HK-2 (cell line): Measurements from ENCODE around the gene TMEM132C.

ENCODE experiments used
- DNase-seq: peaks from one replicate; pipeline ENCODE4 v3.0.0-alpha.2; 2018; ENCODE audit not compliant: unreplicated experiment

The TMEM132C gene

DNA sequence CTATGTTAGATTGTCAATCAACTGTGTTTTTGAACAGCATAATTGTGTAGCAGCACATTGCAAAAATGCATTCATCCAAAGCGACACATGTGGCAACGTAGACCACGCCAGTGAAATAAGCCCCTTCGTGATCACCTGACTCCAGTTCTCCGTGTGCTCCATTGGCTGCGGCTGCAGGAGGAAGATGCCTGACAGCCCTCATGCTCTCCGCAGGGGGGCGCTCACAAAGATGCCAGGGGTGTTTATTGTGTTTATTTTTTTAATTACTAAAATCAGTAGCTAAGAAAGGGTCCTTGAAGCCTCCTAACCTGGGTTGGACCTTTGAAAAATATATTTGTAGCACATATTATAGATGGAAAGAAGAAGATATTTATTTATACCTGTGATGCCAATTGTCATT lies 440.5 kb downstream of the TMEM132C start:
- DNase-seq = no peak

DNA sequence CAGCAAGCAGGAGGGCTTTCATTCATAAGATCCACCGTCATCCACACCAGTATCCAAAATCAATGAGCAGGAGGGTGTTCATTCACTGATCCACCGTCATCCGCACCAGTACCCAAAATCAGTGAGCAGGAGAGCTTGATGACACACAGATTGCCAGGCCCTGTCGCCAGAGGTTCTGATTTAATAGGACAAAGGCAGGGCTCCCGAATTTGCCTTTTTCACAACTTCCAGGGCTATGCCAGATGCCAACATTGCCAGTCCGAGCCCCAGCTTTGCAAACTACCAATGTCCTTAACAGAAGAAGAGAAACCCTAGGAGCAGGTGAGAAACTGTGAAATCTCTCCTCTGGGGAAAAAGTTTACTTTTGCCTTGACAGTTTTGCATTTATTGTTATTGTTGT lies 441.8 kb downstream of the TMEM132C start:
- no peak for DNase-seq

DNA sequence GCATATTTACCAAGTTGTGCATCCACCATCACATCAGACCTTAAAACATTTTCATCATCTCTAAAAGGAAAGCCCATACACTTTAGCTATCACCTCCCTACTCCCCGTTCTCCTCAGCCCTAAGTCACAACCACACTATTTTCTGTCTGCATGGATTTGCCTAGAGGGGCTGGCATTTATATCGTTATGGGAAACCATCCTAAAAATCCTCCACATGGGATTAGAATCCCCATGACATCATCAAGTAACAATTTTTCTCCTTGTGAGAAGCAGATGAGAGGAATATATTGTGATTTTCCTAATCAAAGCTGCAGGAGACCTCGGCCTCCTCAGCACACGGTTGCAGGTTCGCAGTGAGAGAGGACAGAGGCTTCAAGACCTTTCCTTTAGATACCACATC lies 442.7 kb downstream of the TMEM132C start:
- no peak for DNase-seq

DNA sequence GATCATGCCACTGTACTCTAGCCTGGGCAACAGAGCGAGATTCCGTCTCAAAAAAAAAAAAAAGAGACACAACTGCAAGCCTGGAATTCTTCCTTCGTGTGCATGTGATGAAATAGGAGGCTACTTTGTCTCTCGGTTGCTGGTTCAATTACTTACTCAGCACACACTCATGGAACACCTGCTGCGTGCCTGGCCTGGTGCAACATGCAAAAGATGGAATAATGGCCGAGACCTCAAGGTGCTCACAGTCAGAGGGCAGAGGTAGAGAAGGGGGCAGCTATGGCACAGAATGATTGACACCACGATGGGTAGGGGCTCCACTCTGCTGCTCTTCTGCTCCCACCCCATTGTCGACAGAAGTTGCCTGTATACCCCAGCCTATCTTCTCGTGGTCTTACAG lies 444.5 kb downstream of the TMEM132C start:
- no peak for DNase-seq

DNA sequence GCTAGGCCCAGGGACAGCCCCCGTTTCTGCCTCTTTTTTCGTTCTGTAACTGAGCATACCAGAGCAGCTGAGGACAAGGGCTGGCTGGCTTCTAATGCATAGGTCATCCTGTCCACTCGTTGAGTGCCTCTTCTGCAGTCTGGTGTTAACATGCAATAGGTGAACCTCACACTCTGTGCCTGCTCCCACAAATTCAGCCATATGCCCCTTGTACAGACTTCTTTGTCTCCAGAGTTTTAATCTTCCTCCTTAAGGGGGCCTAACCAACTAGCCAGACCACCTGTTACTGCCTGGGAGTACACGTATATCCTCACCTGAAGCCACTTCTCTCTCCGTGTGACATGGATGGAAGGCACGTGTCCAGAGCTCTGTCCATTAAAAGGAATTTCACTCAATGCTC lies 445.7 kb downstream of the TMEM132C start:
- no peak for DNase-seq

DNA sequence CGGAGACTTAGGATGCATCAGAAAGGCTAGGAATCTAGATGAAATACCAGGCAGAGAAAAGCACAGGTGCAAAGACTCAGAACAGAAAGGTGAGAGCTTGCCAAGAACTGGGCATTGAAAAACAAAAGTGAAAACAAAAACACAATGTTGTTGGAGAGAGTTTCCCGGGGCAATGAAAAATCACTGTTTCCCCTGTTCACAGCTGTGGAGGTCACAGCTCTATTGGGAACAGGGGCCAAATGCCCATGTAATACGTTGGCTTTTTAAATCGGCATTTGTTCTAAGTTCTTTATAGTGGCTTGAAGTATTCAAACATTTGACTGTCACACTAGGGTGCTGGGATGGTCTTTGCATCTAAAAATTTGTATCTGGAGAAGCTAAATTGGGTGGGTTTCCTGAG lies 448.5 kb downstream of the TMEM132C start:
- no peak for DNase-seq

DNA sequence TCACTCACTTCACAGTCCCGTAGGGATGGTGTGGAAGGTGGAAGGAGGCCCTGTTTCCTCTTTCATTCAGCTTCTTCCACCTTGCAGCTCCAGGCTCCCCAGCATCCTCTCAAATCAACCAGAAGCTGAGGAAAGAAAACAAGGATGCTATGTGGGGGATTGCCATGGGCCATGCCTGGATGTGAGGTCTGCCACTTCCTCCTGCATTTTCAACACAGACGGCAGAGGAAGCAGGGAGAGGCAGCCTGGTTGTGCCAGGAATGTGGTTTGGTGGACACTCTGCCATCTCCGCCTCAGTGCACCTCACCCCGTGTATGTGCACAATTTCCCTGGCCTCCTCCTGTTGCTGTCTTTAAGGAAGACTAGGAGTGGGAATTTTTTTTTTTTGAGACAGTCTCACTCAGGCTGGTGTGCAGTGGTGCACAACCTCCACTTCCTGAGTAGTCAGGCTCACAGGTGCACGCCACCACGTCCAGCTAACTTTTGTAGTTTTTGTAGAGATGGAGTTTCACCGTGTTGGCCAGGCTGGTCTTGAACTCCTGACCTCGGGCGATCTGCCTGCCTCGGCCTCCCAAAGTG lies 457.6 kb downstream of the TMEM132C start:
- peak; percentile 8 for DNase-seq

DNA sequence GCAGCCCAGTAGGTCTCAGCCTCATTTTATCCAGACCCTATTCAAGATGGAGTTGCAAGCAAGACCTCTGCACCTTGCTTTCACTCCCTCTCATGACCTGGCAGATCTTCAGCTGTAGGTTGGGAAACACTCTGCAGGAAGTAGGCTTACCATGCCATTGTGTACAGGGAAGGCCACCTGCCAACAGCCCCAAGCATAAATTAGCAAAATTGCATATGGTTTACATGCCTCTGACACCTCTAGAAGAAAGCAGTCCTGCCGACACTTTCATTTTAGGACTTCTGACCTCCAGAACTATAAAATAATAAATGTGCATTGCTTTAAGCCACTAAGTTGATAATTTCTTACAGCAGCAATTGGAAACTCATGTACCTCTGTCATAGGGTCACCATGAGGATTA lies 459.9 kb downstream of the TMEM132C start:
- no peak for DNase-seq

DNA sequence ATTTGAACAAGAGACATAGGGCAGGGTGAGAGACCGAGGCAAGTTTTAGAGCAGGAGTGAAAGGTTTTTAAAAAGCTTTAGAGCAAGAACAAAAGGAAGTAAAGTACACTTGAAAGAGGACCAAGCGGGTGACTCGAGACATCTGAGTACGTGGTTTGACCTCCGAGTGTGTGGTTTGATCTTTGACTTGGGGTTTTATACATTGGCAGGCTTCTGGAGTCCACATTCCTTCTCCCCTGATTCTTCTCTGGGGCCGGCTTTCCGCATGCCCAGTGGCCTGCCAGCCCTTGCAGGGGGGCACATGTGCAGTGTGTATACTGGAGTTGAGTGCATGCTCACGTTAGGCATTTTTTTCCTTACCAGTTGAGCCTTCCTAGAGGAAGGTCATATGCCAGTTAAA lies 460.5 kb downstream of the TMEM132C start:
- DNase-seq = peak; percentile 42

DNA sequence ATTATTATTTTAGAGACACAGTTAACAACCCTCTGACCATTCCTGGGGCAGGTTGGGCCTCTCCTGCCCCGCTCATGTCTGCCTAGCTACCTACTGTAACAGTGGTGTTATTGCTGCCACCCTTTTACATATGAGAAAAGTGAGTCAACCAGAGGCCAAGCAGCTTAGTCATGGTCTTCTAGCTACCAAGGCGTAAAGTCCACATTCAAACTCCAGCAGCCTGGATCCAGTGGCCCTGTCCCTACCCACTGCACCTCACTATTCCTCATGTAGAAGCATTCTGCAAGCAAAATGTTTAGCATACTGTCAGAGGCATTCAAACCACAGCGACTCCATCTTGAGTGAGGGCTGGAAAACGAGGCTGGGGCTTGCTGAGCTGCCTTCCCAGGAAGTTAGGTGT lies 461.0 kb downstream of the TMEM132C start:
- peak; percentile 57 for DNase-seq

DNA sequence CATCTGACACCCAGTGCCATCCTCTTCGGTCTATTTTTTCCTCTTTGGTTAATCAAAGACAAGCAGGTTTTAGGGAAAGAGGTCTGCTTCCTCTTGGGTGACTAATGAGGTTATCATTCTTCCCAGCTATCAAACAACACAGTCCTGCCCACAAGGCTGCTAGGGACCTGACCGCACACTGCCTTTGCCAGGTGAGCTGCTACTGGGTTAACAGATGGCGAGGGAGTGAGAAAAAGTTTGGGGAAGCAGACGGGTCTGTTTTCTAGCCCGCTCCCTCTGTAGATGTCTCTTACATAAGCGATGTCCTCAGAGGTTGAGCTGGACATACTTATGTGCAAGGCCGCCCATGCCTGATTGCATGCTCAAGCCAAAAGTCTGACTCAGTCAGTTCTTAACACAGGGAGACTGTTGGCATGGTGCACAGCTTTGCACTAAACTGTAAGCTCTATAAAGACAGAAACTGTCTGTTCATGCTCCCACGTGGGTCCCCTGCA lies 462.7 kb downstream of the TMEM132C start:
- peak; percentile 55 for DNase-seq

DNA sequence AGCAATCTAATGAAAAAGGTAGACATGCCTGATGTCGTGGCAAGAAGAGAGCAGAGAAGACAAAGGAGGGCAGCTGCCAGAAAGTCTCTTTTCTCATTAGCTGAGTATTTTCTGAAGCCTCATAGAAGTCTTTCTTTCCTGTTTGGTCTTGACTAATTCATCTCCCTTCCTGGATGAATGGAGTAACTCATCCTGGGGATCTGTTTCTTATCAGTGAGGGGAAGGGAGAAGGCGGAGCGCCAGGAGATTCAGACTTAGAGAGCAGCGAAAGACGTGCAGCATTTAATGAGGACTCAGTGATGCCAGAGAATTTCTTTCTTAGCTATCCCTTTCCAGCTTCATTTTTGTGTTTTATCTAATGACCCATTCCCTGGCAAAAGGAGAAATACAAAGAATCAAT lies 467.4 kb downstream of the TMEM132C start:
- DNase-seq = no peak

DNA sequence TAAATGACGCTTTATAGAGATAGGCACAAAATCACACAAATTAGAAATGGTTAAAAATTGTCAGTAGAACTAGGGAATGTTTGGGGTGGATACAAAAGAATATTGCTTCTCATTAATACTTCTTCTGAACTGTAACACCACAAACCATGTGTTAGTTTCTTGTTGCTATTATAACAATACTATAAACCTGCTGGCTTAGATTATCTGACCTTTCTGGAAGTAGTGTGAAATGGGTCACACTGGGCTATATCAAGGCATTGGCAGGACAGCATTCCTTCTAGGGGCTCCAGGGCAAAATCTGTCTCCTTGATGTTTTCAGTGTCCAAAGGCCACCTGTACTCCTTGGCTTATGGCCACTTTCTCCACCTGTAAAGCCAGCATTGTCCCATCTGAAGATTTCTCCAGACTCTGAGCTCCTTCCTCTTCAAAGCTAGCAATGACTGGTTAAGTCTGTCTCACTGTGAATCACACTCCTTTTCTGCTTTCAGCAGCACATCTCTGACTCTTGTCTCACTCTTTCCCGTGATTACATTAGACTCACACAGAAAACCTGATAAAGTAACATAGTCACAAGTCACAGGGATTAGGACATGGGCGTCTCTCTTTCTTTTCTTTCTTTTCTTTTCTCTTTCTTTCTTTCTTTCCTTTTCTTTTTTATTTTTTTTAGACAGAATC lies 470.5 kb downstream of the TMEM132C start:
- DNase-seq = no peak

DNA sequence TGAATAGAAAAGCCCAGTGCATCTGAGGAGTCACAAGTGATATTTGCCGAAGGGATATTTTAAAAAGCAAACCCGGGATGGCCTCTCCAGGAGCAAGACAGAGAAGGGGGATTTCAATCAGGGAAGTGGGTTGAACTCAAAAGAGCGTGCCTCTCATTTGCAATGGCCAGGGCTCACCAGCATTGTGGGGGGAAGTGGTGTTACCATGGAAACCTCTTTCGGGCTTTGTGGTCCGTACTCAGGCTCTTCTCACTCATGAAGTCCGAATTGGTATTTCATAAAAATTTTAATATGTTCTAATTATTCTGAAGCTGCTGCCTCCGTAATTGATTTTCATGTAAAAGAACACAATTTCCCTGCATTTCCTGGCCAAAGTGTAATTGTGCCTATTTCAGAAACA lies 476.9 kb downstream of the TMEM132C start:
- DNase-seq = no peak

DNA sequence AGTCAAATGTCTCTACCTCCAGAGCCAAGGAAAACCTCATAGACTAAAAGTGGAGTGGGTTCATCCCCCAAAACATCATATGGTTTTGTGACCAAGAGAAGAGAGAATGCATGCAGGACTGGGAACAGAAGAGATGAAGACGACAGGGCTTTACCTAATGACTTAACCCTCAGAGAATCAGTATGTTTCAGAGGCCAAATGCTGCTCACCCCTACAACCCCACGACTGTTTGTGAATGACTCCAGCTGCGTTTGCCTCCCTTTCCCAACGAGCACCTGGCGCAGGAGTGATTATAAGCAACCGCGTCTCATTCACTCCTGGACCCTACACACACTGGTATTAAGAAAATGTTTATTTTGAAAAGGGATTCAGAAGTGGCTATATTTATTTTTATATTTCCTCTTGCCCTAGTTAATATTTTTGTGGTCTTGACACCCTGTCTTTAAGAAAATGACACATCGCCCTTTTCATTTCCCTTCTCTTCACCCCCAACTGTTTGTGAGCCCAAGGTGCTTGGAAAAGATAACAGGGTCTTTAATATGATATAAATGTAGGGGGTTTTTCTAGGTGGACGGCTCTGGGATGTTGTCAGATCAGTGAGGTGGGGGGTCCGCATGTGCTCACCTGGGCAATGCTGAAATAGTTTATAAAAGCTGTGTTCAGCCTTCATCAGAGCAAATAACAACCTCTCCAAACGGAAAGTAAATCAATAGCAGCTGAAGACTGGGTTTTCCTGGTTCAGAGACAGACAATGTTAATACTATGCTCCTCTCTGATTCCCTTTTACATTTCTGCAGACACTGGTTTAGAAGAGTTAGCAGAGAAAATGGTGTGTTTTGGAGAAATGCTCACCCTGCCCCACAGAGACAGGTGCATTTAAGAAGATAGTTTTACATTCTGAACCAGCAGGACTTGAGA lies 479.1 kb downstream of the TMEM132C start:
- no peak for DNase-seq

DNA sequence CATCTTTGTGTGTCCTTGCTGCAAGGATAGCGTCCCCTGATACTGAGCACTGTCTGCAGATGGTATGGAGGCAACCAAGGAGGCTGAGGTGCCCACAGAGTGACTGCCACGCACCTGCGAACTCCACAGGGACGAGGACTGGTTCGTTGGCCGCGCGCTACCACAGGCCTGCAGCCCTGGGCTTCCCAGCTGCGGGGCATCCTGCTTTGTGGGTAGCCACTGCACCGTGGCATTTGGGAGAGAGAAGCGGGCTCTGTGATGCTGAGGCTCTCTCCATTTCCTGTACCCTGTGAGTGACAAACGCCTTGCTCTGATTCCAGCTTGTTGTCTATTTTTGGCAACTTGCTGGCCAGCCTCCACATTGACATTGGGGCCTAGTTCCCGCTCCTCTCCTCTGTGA lies 480.5 kb downstream of the TMEM132C start:
- DNase-seq = no peak

DNA sequence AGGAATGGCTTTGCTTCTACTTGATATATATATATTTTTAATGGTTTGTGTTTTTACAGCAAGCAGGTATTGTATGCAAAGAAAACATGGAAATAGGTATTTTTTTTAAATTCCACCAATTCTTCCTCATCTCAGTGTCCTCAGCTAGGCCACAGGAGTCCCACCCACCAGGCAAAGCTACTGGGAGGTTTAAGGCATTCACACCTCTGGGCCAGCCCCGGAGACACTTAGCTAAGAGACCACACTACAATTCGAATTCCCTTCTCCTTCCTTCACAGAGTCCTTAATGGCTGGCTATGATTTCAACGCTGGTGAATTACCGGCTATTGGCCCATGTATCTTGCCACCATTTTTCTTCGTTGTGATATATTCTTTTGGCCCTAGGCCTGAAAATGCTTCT lies 485.4 kb downstream of the TMEM132C start:
- no peak for DNase-seq

DNA sequence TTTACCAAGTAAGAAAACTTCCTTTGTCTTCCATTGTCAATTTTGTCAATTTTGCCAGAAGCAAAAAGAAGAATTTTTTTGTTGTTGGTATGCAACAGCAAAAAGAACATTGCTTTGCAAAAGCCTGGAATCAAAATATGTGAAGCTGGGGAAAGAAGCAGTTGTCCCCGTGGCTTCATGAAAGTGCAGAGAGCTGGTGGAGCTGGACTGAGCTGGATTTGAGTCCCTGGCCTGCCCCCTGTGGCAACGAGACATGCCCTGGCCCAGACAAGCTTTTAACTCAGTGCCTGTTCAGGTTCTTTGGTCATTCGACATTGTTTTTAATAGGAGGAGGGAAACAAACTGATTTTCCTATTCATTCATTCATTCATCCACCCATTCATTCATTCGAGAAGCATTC lies 486.5 kb downstream of the TMEM132C start:
- DNase-seq = no peak

DNA sequence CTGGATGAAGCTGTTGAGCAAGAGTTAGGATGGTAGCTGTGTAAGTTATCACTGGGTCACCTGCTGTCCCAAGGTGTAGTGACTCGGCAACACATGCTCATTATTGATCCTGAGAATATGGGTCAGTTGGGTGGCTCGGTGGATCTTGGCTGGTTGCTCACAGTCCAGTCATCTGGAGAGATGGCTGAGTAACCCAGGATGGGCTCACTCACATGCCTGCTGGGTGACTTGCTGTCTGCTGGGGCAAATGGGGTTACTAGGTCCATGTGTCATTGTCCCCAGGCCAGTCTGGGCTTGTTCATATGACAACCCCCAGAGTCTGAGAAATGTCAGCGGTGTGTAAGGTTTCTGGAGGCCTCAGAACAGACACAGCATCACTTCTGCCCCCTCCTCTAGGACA lies 487.3 kb downstream of the TMEM132C start:
- DNase-seq = no peak

DNA sequence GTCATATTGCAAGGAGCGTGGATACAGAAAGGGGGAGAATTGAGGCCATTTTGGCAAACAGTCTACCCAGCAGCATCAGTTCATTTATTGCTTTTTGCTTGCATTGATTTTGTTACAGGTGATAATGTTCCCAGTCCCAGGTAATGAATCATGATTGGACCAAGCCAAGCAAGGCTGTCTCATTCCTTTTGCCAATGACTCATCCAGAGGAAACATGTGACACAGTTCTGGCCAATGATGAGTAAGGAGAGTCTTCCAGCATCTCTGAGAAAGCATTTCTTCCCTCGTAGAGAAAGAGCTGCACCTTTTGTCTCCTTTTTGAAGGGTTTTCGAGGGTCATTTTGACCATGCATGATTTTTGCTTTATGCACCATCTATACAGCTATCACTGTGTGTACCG lies 488.6 kb downstream of the TMEM132C start:
- no peak for DNase-seq
